Astrocyte of the cerebellum (primary cell): ENCODE data around the gene GRID1.

ENCODE experiments used
- DNase-seq: peaks from one replicate; pipeline ENCODE4 v3.0.0-alpha.2; 2011; ENCODE audit warnings: low read depth
- H3K4me3 ChIP-seq: 2 replicates; pipeline ENCODE4 v1.5.1; 2011; ENCODE audit warnings: mild to moderate bottlenecking, low read depth, low read length, moderate library complexity
- CTCF ChIP-seq: IDR thresholded peaks from 2 replicates; pipeline ENCODE4 v1.5.1; 2012; ENCODE audit warnings: low read length, low read depth, moderate library complexity, mild to moderate bottlenecking; ENCODE audit errors: missing control alignments
- in situ Hi-C: cut with HindIII; loops from 2 replicates; pipeline ENCODE4 v1.10.0; 2017; ENCODE audit warnings: low sequenced_read_pairs

GRID1 gene

DNA sequence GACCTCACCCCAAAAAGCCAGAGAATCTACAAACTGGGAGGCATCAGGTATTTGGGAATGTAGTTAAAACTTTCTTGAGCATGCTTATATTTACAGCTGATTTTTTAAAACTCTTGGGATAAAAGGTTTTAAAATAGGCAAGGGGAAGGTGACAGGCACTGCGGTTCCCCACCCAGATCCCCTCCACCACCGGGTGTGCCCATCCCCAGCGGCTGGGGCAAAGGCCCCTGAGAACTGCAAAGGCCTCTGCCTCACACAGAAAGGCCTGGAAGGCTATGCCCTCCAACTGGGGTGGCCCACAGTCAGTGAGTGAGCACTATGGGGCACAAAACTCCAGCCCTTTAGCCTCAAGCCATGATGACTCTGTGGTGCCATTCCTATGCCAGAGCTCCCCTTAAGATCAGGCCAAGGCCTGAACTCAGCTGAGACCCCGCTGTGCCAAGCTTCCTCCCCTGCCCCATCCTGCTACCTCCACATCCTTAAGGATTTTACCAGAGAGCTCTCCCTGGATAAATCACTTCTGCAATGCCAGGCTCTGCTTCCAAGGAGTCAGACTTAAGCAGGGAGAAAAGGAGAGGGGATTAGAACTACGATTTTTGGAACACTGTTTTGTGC lies 299.1 kb downstream of the GRID1 start:
- TF ChIP-seq CTCF, result no peak
- in situ Hi-C loops, result no loop called here
- no peak for DNase-seq
- H3K4me3 ChIP-seq, result no peak overlapping the region

GRCh38 chr10:86066696-86067095 lies 299.9 kb downstream of the GRID1 start:
- no peak overlapping the region for H3K4me3 ChIP-seq
- in situ Hi-C loops, result no loop called here
- DNase-seq, result no peak
- no peak for TF ChIP-seq CTCF

DNA sequence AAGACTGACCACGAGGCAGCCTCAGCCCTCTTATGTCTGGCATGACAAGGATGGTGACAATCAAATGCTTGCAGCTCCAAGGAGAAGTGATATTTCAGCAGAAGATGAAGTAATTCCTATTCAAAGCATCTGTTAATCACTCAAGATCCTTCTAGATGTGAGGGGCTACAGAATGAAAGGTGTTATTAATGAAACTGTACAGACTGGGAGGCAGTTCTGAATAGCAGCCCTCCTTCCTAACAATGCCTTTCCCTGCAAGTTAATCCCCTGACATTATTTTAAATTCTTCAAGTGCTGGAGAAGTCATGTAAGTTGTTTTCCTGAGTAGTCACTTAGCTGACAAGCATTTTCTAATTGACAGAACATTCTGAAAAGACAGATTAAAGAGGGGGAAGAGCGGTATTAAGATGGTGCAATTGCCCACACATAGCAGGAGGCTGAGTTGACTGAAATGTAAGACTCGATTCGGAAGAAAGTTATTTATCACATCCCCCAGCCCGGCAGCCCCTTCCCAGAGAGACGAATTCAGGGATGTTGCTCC lies 300.8 kb downstream of the GRID1 start:
- in situ Hi-C loops, result no loop called here
- DNase-seq, result no peak
- TF ChIP-seq CTCF, result no peak
- H3K4me3 ChIP-seq, result no peak overlapping the region

DNA sequence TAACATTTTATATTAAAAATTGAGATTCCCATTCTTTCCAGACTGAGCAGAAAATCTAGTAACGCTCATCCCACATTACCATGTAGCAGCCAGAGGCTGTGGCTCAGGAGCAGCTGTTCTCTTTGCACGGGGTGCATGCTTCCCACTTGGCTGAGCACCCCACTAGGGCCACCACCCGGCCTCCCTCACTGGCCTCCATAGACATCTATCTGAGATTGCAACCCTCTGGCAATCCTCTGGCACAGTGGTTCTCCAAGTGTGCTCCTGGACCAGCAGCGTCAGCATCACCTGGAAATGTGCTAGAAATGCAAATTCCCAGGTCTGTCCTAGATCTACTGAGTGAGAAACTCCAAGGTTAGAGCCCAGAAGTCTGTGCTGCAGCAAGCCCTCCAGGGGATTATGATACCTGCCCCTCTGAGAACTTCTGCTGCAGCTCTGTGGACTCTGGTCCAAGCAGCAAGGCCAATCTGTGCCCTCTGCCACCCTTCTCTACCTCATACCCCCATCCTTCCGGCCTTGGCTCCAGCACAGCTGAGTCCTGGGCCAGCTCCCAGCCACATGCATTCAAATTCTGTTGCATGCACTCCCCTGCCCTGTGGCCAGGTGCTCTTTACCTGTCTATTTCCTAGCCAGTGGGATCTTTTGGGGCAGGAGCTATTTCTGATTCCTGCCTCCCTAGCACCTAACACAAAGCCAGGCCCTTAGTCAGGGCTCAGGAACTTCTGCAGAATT lies 301.5 kb downstream of the GRID1 start:
- no peak for DNase-seq
- in situ Hi-C loops, result no loop called here
- H3K4me3 ChIP-seq, result no peak overlapping the region
- TF ChIP-seq CTCF, result no peak

- DNase-seq, result no peak
- TF ChIP-seq CTCF, result no peak
- in situ Hi-C loops, result no loop called here
- no peak overlapping the region for H3K4me3 ChIP-seq
Measured at GRCh38 chr10:86064219-86064618, 302.4 kb downstream of the GRID1 start.

- TF ChIP-seq CTCF, result no peak
- no peak for DNase-seq
- no peak overlapping the region for H3K4me3 ChIP-seq
- in situ Hi-C loops, result no loop called here
Measured at GRCh38 chr10:86063341-86063740, 303.3 kb downstream of the GRID1 start.
